GM12891 (cell line): ENCODE measurements around the gene SLC22A5.

Experiments used
- POLR2AphosphoS5 ChIP-seq: IDR thresholded peaks from 2 replicates; pipeline ENCODE4 v1.6.1; 2011; ENCODE audit warnings: low read depth, low read length, control low read depth
- TAF1 ChIP-seq: IDR thresholded peaks from 2 replicates; pipeline ENCODE4 v1.6.1; 2011; ENCODE audit warnings: low read depth, low read length, control low read depth

DNA sequence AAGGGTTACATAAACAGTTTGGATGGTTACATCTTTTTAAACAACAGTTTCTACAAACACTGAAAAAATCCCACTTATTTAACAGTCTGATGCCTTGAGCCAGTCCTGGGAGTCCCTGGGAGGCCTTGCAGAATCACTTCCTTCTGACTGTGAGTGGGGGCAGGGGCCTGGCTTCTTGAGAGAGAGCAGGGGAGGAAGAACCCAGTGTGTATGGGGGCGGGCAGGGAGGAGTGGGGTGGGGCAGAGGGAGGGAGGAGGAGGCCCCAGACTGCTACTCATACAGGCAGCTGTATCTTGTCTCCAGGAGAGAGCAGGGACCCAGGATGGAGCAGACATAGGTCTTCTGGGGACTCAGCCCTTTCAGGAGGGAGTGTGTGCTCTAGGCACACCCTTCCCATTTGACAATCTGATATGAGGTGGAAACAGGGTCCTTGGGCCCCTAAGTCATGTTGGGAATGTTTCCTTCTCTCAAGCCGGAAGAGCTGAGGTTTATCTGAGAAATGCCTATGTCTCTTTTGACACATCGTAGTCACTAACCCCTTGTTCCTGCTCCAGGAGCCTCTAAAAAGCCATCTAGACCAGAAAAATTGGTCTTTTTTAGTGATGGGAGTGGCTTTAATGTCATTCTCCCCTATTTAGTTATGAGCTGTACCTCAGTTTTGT is 68.2 kb downstream of the SLC22A5 start:
- TF ChIP-seq TAF1 (no peak), POLR2AphosphoS5 (no peak)
